ENCODE measurements around the gene ASIC3. TPM values are rescaled to one million over a fixed set of nuclear protein-coding genes. Genes with fewer than 3 reads are reported as not detected.
A peak's percentile ranks its signal among the peaks of the same experiment; 100 is the strongest.

The ASIC3 gene
- total RNA-seq, 2 donors from 2014 or later: 4.0 to 4.2 TPM

GRCh38 chr7:151046603-151047573 is 1.4 kb upstream of the ASIC3 start:
- DNase-seq (peak; percentile 51), ATAC-seq (peak in 1 of 2 donors; percentile 4)
- intact Hi-C loops (cut with DNase I): no loop called here

GRCh38 chr7:151048911-151049463 is 656 bp downstream of the ASIC3 start:
- no peak for ATAC-seq
- no peak for DNase-seq
- intact Hi-C loops (cut with DNase I): no loop called here

- DNase-seq (peak; percentile 66), ATAC-seq (peak; percentile 54 to 88)
- intact Hi-C loops (cut with DNase I): loop anchor here in 1 of 2 donors (10.0 kb wide), 1 partner anchor 174 kb away; the partner anchor contains the start of gene ABCF2
Measured at GRCh38 chr7:151051108-151051507, 2.8 kb downstream of the ASIC3 start.

- intact Hi-C loops (cut with DNase I): loop anchor here in 1 of 2 donors (10.0 kb wide), 1 partner anchor 172 kb away; the partner anchor contains the start of gene ABCF2
- ATAC-seq (no peak), DNase-seq (no peak)
Measured at GRCh38 chr7:151053096-151053495, 4.8 kb downstream of the ASIC3 start.

- no peak for DNase-seq
- no peak for ATAC-seq
- intact Hi-C loops (cut with DNase I): loop anchor here in 1 of 2 donors (10.0 kb wide), 1 partner anchor 171 kb away; the partner anchor contains the start of gene ABCF2
Measured at GRCh38 chr7:151053751-151054150, 5.4 kb downstream of the ASIC3 start.

GRCh38 chr7:151056283-151056665 is 7.9 kb downstream of the ASIC3 start:
- intact Hi-C loops (cut with DNase I): loop anchor here in 1 of 2 donors (10.0 kb wide), 1 partner anchor 169 kb away; the partner anchor contains the start of gene ABCF2
- no peak for DNase-seq
- no peak for ATAC-seq

GRCh38 chr7:151056666-151057505 is 8.6 kb downstream of the ASIC3 start:
- intact Hi-C loops (cut with DNase I): loop anchor here in 1 of 2 donors (10.0 kb wide), 1 partner anchor 168 kb away; the partner anchor contains the start of gene ABCF2
- ATAC-seq: no peak

GRCh38 chr7:151057506-151057988 is 9.2 kb downstream of the ASIC3 start, which contains the start of gene CDK5:
TSS of gene CDK5 (minus strand) at chr7:151057897. CDS start at chr7:151057848, 49 bp downstream.
- intact Hi-C loops (cut with DNase I): loop anchor here in 1 of 2 donors (10.0 kb wide), 1 partner anchor 167 kb away; the partner anchor contains the start of gene ABCF2
- no peak for DNase-seq
- peak in 1 of 2 donors; percentile 0 for ATAC-seq

More at GRCh38 chr7:151056666-151057505, 8.6 kb downstream of the ASIC3 start:
- DNase-seq: no peak

- intact Hi-C loops (cut with DNase I): loop anchor here in 1 of 2 donors (2.0 to 10.0 kb wide), 2 partner anchors 29 to 167 kb away; partner anchors contain the start of genes ABCB8 and ABCF2
- ATAC-seq (peak; percentile 89 to 90), DNase-seq (peak; percentile 99)
Measured at GRCh38 chr7:151057989-151058780, 9.9 kb downstream of the ASIC3 start.

- no peak for ATAC-seq
- DNase-seq: no peak
- intact Hi-C loops (cut with DNase I): loop anchor here in 1 of 2 donors (2.0 to 10.0 kb wide), 2 partner anchors 30 to 166 kb away; partner anchors contain the start of genes ABCB8 and ABCF2
Measured at GRCh38 chr7:151058781-151059366, 10.5 kb downstream of the ASIC3 start.

GRCh38 chr7:151059367-151060112 is 11.2 kb downstream of the ASIC3 start, which contains the start of gene SLC4A2:
TSS of gene SLC4A2 (plus strand) at chr7:151059589. CDS start at chr7:151061988, 2,399 bp downstream.
- intact Hi-C loops (cut with DNase I): loop anchor here in 1 of 2 donors (2.0 to 10.0 kb wide), 3 partner anchors 25 to 165 kb away; partner anchors contain the start of genes ABCB8 and ABCF2
- ATAC-seq (peak; percentile 65 to 74), DNase-seq (peak; percentile 84)

GRCh38 chr7:151060113-151060415 is 11.7 kb downstream of the ASIC3 start:
- intact Hi-C loops (cut with DNase I): loop anchor here in 1 of 2 donors (2.0 kb wide), 1 partner anchor 25 kb away; no protein-coding TSS in a partner anchor
- DNase-seq (no peak), ATAC-seq (no peak)

GRCh38 chr7:151060416-151061212 is 12.3 kb downstream of the ASIC3 start:
- DNase-seq (no peak), ATAC-seq (no peak)
- intact Hi-C loops (cut with DNase I): loop anchor here in 1 of 2 donors (2.0 kb wide), 1 partner anchor 24 kb away; no protein-coding TSS in a partner anchor

GRCh38 chr7:151061213-151062110 is 13.1 kb downstream of the ASIC3 start:
- ATAC-seq (no peak), DNase-seq (no peak)
- intact Hi-C loops (cut with DNase I): loop anchor here in 1 of 2 donors (2.0 kb wide), 1 partner anchor 23 kb away; no protein-coding TSS in a partner anchor

- DNase-seq: no peak
- ATAC-seq: no peak
- intact Hi-C loops (cut with DNase I): no loop called here
Measured at GRCh38 chr7:151062111-151062398, 13.7 kb downstream of the ASIC3 start.
